HG03103 (cell line): ENCODE data around the gene EP400.

Experiments used
- ATAC-seq: cut with Tn5 transposase; IDR thresholded peaks from one replicate; pipeline ENCODE4 v1.9.1; 2021; ENCODE audit warnings: low read depth; ENCODE audit not compliant: unreplicated experiment

EP400 gene

GRCh38 chr12:132106921-132107320, 157.2 kb downstream of the EP400 start:
- no peak for ATAC-seq

- no peak for ATAC-seq
These were observed 158.6 kb downstream of the EP400 start for GRCh38 chr12:132108211-132108832.

DNA sequence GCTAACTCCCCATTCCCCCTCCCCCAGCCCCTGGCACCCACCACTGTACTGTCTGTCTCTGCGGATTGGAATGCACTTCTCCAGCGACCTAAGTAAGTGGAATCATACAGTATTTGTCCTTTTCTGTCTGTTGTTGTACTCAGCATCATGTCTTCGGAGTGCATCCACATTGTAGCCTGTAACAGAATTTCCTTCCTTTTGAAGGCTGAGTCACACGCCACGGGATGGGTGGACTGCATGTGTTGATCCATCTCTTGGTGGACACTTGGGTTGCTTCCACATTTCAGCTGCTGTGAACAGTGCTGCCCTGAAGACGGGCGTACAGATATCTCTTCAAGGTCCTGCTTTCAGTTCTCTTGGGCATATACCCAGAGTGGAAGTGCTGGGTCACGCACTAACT, 160.0 kb downstream of the EP400 start:
- no peak for ATAC-seq

- ATAC-seq: no peak
These were observed 160.9 kb downstream of the EP400 start for GRCh38 chr12:132110677-132111076.

GRCh38 chr12:132111654-132112304, 162.0 kb downstream of the EP400 start:
- no peak for ATAC-seq

GRCh38 chr12:132114667-132115066, 164.9 kb downstream of the EP400 start:
- no peak for ATAC-seq

DNA sequence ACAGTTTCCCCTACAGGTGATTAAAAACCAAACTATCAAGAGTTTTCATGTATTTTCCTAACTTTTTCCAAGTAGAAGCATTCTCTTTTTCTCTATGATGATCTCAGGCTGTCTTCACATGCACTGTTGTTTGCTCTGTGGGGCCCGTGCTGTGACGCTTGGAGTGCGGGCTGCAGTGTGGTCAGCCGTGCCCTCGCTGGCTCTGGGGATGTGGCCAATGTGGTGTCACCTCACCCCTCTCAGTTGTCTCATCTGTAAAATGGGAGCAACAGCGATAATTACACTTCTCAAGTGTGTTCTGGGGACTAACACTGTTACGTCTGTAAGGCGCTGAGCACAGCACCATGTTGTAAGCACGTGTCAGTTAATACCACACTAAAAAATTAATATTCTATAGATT, 165.8 kb downstream of the EP400 start:
- ATAC-seq: no peak

- ATAC-seq: no peak
These were observed 167.2 kb downstream of the EP400 start for GRCh38 chr12:132116709-132117557.

- ATAC-seq: no peak
These were observed 167.8 kb downstream of the EP400 start for GRCh38 chr12:132117558-132117875.

DNA sequence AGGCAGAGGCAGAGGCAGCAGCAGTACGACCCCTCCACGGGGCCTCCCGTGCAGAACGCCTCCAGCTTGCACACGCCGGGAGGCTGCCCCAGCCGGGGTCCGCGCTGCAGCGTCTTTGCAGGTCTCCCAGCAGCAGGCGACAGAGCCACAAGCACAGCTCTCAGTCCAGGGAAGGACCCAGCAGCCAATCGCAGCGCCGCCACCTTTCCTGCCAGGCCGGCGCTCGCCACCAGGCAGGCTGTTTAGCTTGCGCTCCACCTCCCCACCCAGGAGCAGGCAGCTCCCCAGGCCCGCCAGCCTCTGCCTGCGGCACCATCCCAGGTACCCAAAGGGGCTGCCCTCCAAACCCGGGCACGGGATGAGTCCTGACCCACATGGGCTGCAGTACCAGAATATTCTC, 169.1 kb downstream of the EP400 start:
- ATAC-seq: no peak

- ATAC-seq: no peak
These were observed 171.5 kb downstream of the EP400 start for GRCh38 chr12:132121283-132121682.

- no peak for ATAC-seq
These were observed 174.4 kb downstream of the EP400 start for GRCh38 chr12:132123970-132124765.

DNA sequence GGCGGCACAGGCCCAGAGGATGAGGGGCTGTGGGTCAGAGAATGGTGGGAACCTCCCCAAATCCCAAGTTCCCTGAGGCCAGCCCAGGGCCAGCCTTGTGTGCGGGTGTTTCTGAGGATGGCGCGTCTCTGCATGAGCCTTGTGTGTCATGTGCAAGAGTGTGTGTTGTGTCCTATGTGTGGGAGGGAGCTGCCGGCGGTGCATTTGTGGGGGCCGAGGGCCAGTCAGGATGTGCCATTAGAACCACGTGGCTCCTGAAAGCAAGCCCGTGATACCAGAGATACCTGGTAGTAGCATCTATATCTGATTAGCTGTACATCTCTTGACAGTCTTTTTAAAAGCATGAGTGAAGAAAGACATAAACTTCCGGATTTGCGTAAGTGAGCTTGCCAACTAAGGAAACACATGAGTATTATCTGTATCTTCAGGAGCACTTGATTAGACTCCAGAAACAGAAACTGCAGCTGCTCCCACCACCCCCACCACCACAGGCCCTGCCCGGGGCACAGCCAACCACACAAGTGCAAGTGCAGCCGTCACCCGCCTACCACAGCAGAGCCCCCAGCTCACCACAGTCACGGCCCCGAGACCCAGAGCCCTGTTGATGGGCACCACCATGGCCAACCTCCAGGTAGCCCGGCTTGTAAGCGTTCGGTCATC, 175.2 kb downstream of the EP400 start:
- no peak for ATAC-seq

DNA sequence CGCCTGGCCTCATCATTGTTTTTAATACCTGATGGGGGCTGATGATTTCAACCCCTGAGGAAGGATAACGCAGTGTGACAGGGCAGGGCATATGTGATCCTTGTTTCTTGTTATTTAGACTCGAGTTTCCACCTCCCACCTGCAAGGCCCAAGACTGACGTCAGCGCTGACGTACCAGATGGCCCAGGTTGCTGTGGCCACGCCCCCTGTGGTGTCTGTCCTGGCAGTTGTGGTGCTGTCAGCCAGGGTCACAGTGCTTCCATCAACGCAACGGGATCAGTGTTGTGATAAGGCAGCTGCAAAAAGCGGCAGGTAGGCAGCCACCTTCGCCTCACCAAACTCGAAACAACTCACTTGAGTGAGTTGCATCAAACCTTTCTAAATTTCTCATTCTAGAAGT, 176.0 kb downstream of the EP400 start:
- ATAC-seq: no peak

DNA sequence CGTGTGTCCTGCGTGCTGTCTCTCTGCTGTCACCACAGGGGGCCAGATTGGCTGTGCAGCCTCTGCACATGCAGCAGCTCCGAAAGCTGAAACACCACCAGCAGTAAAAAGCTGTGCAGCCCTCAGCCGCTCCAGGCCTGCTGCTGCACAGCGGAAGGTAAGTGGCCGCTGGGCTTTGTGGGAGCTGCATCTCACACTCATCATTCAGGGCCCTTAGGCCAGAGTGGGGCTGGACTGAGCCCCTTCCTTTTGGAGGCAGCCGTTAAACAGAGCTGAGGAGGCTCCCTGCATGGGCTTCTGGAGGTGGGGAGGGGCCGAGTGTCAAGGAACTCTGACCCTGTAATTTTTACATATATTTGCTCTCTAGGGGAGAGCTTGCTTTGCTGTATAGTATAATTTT, 177.3 kb downstream of the EP400 start:
- no peak for ATAC-seq

DNA sequence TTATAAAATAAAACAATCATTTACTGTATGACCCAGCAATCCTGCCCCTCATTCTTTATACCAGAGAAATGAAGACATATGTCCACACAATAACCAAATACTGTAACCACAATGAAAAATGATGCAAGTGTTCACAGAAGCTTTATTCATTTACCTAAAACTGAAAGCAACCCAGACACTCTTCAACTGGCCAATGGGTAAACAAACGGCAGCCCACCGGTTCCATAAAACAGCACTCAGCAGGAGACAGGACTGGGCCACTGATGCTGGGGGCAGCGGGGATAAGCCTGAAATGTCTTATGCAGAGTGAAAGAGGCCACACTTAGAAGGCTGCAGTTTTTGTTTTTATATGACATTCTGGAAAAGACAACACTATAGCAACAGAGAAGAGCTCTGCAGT, 179.3 kb downstream of the EP400 start:
- no peak for ATAC-seq

DNA sequence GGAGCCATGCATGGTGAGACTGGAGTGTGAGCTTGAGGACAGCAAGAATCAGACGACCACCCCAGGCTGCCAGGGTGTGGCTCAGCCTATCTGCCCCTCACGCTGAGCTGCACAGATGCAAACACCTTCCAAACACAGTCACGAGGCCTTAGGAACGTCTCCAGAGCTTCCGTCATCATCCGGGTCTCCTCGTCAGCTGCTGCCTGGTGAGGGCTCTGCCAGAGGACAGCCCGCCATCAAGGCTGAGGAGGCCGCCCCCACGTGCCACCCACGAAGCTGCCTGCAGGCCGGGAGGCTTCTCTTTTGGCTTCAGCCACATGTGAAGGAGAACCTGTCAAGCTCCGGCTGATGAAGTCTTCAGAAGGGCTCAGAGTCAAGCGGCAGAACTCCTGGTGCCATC, 180.9 kb downstream of the EP400 start:
- no peak for ATAC-seq
